Liver (tissue), 3 donors: Measurements from ENCODE around the gene FNDC1.

Experiments
- GABPA ChIP-seq, 2 donors: IDR thresholded peaks in 1 of 2; conservative IDR thresholded peaks in 1 of 2; 2 replicates each; pipeline ENCODE4 v1.6.1; 2016; ENCODE audit warnings: antibody characterized with exemption in 2 of 2, mild to moderate bottlenecking in 1 of 2, moderate library complexity in 1 of 2
- JUND ChIP-seq, 2 donors: IDR thresholded peaks; 2 replicates each; pipeline ENCODE4 v1.6.1; 2016; ENCODE audit warnings: antibody characterized with exemption in 2 of 2
- RXRA ChIP-seq, 2 donors: IDR thresholded peaks; 2 replicates each; pipeline ENCODE4 v1.6.1; 2017 to 2018; ENCODE audit warnings: antibody characterized with exemption in 2 of 2, mild to moderate bottlenecking in 1 of 2
- TAF1 ChIP-seq: conservative IDR thresholded peaks from 2 replicates; pipeline ENCODE4 v1.6.1; 2016; ENCODE audit warnings: antibody characterized with exemption, mild to moderate bottlenecking
- TF ChIP-seq, protein P1 (sequence below): fragments of 150-350 bp; IDR thresholded peaks from 2 replicates; pipeline ENCODE4 v1.5.1; 2017; ENCODE audit warnings: improper control_type of control experiment, low read depth, low read length; ENCODE audit not compliant: missing input control
- TF ChIP-seq, protein P2 (sequence below): IDR thresholded peaks from 2 replicates; pipeline ENCODE4 v1.6.1; 2016; ENCODE audit warnings: antibody characterized with exemption, mild to moderate bottlenecking
- TF ChIP-seq, protein P3 (sequence below): IDR thresholded peaks from 2 replicates; pipeline ENCODE4 v1.6.1; 2016; ENCODE audit warnings: antibody characterized with exemption
- TF ChIP-seq, protein P4 (sequence below): IDR thresholded peaks from 2 replicates; pipeline ENCODE4 v1.6.1; 2016; ENCODE audit warnings: antibody characterized with exemption
- donor health status: healthy.
- donor health status: healthy.

DNA sequence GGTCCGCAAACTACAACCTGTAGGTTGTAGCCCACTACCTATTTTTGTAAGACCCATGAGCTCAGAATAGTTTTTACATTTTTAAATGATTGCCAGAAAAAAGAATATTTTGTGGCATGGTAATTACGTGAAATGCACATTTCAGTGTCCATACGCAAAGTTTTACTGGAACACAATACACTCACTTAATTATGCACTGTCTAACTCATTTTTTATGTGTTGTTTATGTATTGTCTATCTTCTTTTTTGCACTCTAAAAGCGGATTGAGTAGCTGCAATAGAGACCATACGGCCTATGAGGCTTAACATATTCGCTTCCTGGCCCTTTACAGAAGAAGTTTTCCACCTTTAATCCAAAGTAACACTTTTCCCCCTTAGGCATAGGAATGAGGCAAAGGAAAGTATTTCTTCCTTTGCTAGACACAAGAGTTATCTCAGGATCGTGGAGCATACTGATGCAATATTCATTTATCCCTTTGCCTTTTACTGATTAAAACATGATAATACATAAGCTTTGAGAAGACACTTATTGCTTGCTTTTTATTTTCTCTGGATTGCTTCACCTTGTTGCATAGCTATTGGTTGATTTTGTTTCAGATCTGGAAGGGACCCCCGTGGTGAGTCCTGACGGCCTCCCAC, 69.8 kb downstream of the FNDC1 start:
- TF ChIP-seq JUND (IDR thresholded peaks at IDR 0.05) = no peak
- TF ChIP-seq, protein P1, sequence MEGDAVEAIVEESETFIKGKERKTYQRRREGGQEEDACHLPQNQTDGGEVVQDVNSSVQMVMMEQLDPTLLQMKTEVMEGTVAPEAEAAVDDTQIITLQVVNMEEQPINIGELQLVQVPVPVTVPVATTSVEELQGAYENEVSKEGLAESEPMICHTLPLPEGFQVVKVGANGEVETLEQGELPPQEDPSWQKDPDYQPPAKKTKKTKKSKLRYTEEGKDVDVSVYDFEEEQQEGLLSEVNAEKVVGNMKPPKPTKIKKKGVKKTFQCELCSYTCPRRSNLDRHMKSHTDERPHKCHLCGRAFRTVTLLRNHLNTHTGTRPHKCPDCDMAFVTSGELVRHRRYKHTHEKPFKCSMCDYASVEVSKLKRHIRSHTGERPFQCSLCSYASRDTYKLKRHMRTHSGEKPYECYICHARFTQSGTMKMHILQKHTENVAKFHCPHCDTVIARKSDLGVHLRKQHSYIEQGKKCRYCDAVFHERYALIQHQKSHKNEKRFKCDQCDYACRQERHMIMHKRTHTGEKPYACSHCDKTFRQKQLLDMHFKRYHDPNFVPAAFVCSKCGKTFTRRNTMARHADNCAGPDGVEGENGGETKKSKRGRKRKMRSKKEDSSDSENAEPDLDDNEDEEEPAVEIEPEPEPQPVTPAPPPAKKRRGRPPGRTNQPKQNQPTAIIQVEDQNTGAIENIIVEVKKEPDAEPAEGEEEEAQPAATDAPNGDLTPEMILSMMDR = no peak
- no peak for TF ChIP-seq TAF1
- TF ChIP-seq, protein P2, sequence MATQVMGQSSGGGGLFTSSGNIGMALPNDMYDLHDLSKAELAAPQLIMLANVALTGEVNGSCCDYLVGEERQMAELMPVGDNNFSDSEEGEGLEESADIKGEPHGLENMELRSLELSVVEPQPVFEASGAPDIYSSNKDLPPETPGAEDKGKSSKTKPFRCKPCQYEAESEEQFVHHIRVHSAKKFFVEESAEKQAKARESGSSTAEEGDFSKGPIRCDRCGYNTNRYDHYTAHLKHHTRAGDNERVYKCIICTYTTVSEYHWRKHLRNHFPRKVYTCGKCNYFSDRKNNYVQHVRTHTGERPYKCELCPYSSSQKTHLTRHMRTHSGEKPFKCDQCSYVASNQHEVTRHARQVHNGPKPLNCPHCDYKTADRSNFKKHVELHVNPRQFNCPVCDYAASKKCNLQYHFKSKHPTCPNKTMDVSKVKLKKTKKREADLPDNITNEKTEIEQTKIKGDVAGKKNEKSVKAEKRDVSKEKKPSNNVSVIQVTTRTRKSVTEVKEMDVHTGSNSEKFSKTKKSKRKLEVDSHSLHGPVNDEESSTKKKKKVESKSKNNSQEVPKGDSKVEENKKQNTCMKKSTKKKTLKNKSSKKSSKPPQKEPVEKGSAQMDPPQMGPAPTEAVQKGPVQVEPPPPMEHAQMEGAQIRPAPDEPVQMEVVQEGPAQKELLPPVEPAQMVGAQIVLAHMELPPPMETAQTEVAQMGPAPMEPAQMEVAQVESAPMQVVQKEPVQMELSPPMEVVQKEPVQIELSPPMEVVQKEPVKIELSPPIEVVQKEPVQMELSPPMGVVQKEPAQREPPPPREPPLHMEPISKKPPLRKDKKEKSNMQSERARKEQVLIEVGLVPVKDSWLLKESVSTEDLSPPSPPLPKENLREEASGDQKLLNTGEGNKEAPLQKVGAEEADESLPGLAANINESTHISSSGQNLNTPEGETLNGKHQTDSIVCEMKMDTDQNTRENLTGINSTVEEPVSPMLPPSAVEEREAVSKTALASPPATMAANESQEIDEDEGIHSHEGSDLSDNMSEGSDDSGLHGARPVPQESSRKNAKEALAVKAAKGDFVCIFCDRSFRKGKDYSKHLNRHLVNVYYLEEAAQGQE = no peak
- TF ChIP-seq RXRA (IDR thresholded peaks at IDR 0.05) = no peak
- TF ChIP-seq GABPA (IDR thresholded peaks at IDR 0.05 in 1 of 2, conservative IDR thresholded peaks at IDR 0.05 in 1 of 2) = no peak
- TF ChIP-seq, protein P3, sequence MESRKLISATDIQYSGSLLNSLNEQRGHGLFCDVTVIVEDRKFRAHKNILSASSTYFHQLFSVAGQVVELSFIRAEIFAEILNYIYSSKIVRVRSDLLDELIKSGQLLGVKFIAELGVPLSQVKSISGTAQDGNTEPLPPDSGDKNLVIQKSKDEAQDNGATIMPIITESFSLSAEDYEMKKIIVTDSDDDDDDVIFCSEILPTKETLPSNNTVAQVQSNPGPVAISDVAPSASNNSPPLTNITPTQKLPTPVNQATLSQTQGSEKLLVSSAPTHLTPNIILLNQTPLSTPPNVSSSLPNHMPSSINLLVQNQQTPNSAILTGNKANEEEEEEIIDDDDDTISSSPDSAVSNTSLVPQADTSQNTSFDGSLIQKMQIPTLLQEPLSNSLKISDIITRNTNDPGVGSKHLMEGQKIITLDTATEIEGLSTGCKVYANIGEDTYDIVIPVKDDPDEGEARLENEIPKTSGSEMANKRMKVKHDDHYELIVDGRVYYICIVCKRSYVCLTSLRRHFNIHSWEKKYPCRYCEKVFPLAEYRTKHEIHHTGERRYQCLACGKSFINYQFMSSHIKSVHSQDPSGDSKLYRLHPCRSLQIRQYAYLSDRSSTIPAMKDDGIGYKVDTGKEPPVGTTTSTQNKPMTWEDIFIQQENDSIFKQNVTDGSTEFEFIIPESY = no peak
- TF ChIP-seq, protein P4, sequence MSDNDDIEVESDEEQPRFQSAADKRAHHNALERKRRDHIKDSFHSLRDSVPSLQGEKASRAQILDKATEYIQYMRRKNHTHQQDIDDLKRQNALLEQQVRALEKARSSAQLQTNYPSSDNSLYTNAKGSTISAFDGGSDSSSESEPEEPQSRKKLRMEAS = no peak
